ENCODE measurements around the gene ZNF462.
A peak's percentile ranks its signal among the peaks of the same experiment; 100 is the strongest.

Gene ZNF462

GRCh38 chr9:106932178-106932577 lies 69.2 kb downstream of the ZNF462 start:
- WGBS (ENCODE audit: extremely low coverage, insufficient coverage, low lambda C conversion rate) = no CpG with 5 or more reads among the region's 10 CpGs
- Histone ChIP-seq H2BK15ac (replicated peaks; ENCODE audit: low read depth) (no peak overlapping the region), H3K56ac (ENCODE audit: low read length) (no peak overlapping the region), H3K18ac (ENCODE audit: low read length) (no peak overlapping the region), H2BK120ac (ENCODE audit: low read depth, low read length) (no peak overlapping the region), H3K27ac (ENCODE audit: low read depth, low read length) (no peak overlapping the region), H3K79me2 (ENCODE audit: control insufficient read depth, insufficient read depth, low read length) (no peaks in the 10 kb centered on the region), H3K4me3 (ENCODE audit: low read length) (no peak overlapping the region), H2BK5ac (ENCODE audit: low read length) (no peak overlapping the region), H3K36me3 (ENCODE audit: control insufficient read depth, insufficient read depth, low read length) (peaks cover 4% of the 10 kb centered on the region), H3K4me1 (ENCODE audit: control insufficient read depth, low read depth, low read length) (no peaks in the 10 kb centered on the region), H4K5ac (ENCODE audit: low read length) (no peak overlapping the region), H3K9ac (ENCODE audit: low read length) (no peak overlapping the region), H3K27me3 (ENCODE audit: insufficient read depth, low read length, poor library complexity) (no peaks in the 10 kb centered on the region), H4K8ac (ENCODE audit: low read depth, low read length) (no peak overlapping the region), H2AK5ac (ENCODE audit: low read length) (no peak overlapping the region), H3K79me1 (ENCODE audit: low read length) (peaks cover 2% of the 10 kb centered on the region), H3K4me2 (ENCODE audit: low read length) (no peak overlapping the region), H3K4ac (ENCODE audit: low read depth, low read length) (no peak overlapping the region), H3K23ac (ENCODE audit: low read length) (no peak overlapping the region)
- no peak for DNase-seq

GRCh38 chr9:106932675-106933074 lies 69.7 kb downstream of the ZNF462 start:
- no CpG with 5 or more reads among the region's 3 CpGs for WGBS (ENCODE audit: extremely low coverage, insufficient coverage, low lambda C conversion rate)
- H3K23ac ChIP-seq (ENCODE audit: low read length) = no peak overlapping the region
- peaks cover 2% of the 10 kb centered on the region for H3K79me1 ChIP-seq (ENCODE audit: low read length)
- H3K4me2 ChIP-seq (ENCODE audit: low read length) = no peak overlapping the region
- H3K4ac ChIP-seq (ENCODE audit: low read depth, low read length) = no peak overlapping the region
- no peak for DNase-seq
- H2AK5ac ChIP-seq (ENCODE audit: low read length) = no peak overlapping the region
- H3K56ac ChIP-seq (ENCODE audit: low read length) = no peak overlapping the region
- no peaks in the 10 kb centered on the region for H3K4me1 ChIP-seq (ENCODE audit: control insufficient read depth, low read depth, low read length)
- H2BK5ac ChIP-seq (ENCODE audit: low read length) = no peak overlapping the region
- H4K8ac ChIP-seq (ENCODE audit: low read depth, low read length) = no peak overlapping the region
- no peaks in the 10 kb centered on the region for H3K27me3 ChIP-seq (ENCODE audit: insufficient read depth, low read length, poor library complexity)
- no peak overlapping the region for H4K5ac ChIP-seq (ENCODE audit: low read length)
- no peak overlapping the region for H2BK15ac ChIP-seq (replicated peaks; ENCODE audit: low read depth)
- no peak overlapping the region for H3K18ac ChIP-seq (ENCODE audit: low read length)
- no peak overlapping the region for H2BK120ac ChIP-seq (ENCODE audit: low read depth, low read length)
- H3K36me3 ChIP-seq (ENCODE audit: control insufficient read depth, insufficient read depth, low read length) = peaks cover 4% of the 10 kb centered on the region
- H3K4me3 ChIP-seq (ENCODE audit: low read length) = no peak overlapping the region
- H3K27ac ChIP-seq (ENCODE audit: low read depth, low read length) = no peak overlapping the region
- no peaks in the 10 kb centered on the region for H3K79me2 ChIP-seq (ENCODE audit: control insufficient read depth, insufficient read depth, low read length)
- no peak overlapping the region for H3K9ac ChIP-seq (ENCODE audit: low read length)

- Histone ChIP-seq H2BK15ac (replicated peaks; ENCODE audit: low read depth) (no peak overlapping the region), H3K27ac (ENCODE audit: low read depth, low read length) (no peak overlapping the region), H3K4me3 (ENCODE audit: low read length) (no peak overlapping the region), H3K4ac (ENCODE audit: low read depth, low read length) (no peak overlapping the region), H2BK5ac (ENCODE audit: low read length) (no peak overlapping the region), H2AK5ac (ENCODE audit: low read length) (no peak overlapping the region), H3K23ac (ENCODE audit: low read length) (no peak overlapping the region), H3K56ac (ENCODE audit: low read length) (no peak overlapping the region), H4K8ac (ENCODE audit: low read depth, low read length) (no peak overlapping the region), H3K79me2 (ENCODE audit: control insufficient read depth, insufficient read depth, low read length) (no peaks in the 10 kb centered on the region), H4K5ac (ENCODE audit: low read length) (no peak overlapping the region), H3K27me3 (ENCODE audit: insufficient read depth, low read length, poor library complexity) (no peaks in the 10 kb centered on the region), H3K18ac (ENCODE audit: low read length) (no peak overlapping the region), H3K9ac (ENCODE audit: low read length) (no peak overlapping the region), H2BK120ac (ENCODE audit: low read depth, low read length) (no peak overlapping the region), H3K79me1 (ENCODE audit: low read length) (no peaks in the 10 kb centered on the region), H3K4me2 (ENCODE audit: low read length) (no peak overlapping the region), H3K36me3 (ENCODE audit: control insufficient read depth, insufficient read depth, low read length) (peaks cover 1% of the 10 kb centered on the region), H3K4me1 (ENCODE audit: control insufficient read depth, low read depth, low read length) (no peaks in the 10 kb centered on the region)
- DNase-seq = no peak
- WGBS (ENCODE audit: extremely low coverage, insufficient coverage, low lambda C conversion rate) = no CpG with 5 or more reads among the region's 2 CpGs
Observed at GRCh38 chr9:106933470-106933869, 70.5 kb downstream of the ZNF462 start.

- Histone ChIP-seq H3K36me3 (ENCODE audit: control insufficient read depth, insufficient read depth, low read length) (peaks cover 1% of the 10 kb centered on the region), H2AK5ac (ENCODE audit: low read length) (no peak overlapping the region), H3K9ac (ENCODE audit: low read length) (no peak overlapping the region), H2BK15ac (replicated peaks; ENCODE audit: low read depth) (no peak overlapping the region), H3K4me2 (ENCODE audit: low read length) (no peak overlapping the region), H3K27ac (ENCODE audit: low read depth, low read length) (no peak overlapping the region), H3K79me1 (ENCODE audit: low read length) (no peaks in the 10 kb centered on the region), H3K27me3 (ENCODE audit: insufficient read depth, low read length, poor library complexity) (no peaks in the 10 kb centered on the region), H2BK120ac (ENCODE audit: low read depth, low read length) (no peak overlapping the region), H2BK5ac (ENCODE audit: low read length) (no peak overlapping the region), H3K4ac (ENCODE audit: low read depth, low read length) (no peak overlapping the region), H3K4me3 (ENCODE audit: low read length) (no peak overlapping the region), H3K56ac (ENCODE audit: low read length) (no peak overlapping the region), H3K4me1 (ENCODE audit: control insufficient read depth, low read depth, low read length) (no peaks in the 10 kb centered on the region), H3K23ac (ENCODE audit: low read length) (no peak overlapping the region), H4K8ac (ENCODE audit: low read depth, low read length) (no peak overlapping the region), H3K79me2 (ENCODE audit: control insufficient read depth, insufficient read depth, low read length) (no peaks in the 10 kb centered on the region), H3K18ac (ENCODE audit: low read length) (no peak overlapping the region), H4K5ac (ENCODE audit: low read length) (no peak overlapping the region)
- DNase-seq = no peak
- no CpG with 5 or more reads among the region's 5 CpGs for WGBS (ENCODE audit: extremely low coverage, insufficient coverage, low lambda C conversion rate)
Observed at GRCh38 chr9:106934442-106935238, 71.7 kb downstream of the ZNF462 start.

GRCh38 chr9:106936680-106937079 lies 73.7 kb downstream of the ZNF462 start:
- Histone ChIP-seq H3K4me2 (ENCODE audit: low read length) (no peak overlapping the region), H4K5ac (ENCODE audit: low read length) (no peak overlapping the region), H3K9ac (ENCODE audit: low read length) (no peak overlapping the region), H3K27ac (ENCODE audit: low read depth, low read length) (no peak overlapping the region), H2BK15ac (replicated peaks; ENCODE audit: low read depth) (no peak overlapping the region), H2BK120ac (ENCODE audit: low read depth, low read length) (no peak overlapping the region), H3K4me1 (ENCODE audit: control insufficient read depth, low read depth, low read length) (no peaks in the 10 kb centered on the region), H3K18ac (ENCODE audit: low read length) (no peak overlapping the region), H3K36me3 (ENCODE audit: control insufficient read depth, insufficient read depth, low read length) (peaks cover 1% of the 10 kb centered on the region), H3K23ac (ENCODE audit: low read length) (no peak overlapping the region), H3K27me3 (ENCODE audit: insufficient read depth, low read length, poor library complexity) (no peaks in the 10 kb centered on the region), H4K8ac (ENCODE audit: low read depth, low read length) (no peak overlapping the region), H3K79me2 (ENCODE audit: control insufficient read depth, insufficient read depth, low read length) (no peaks in the 10 kb centered on the region), H2AK5ac (ENCODE audit: low read length) (no peak overlapping the region), H3K56ac (ENCODE audit: low read length) (no peak overlapping the region), H3K4ac (ENCODE audit: low read depth, low read length) (no peak overlapping the region), H2BK5ac (ENCODE audit: low read length) (no peak overlapping the region), H3K4me3 (ENCODE audit: low read length) (no peak overlapping the region), H3K79me1 (ENCODE audit: low read length) (no peaks in the 10 kb centered on the region)
- DNase-seq = no peak
- WGBS (ENCODE audit: extremely low coverage, insufficient coverage, low lambda C conversion rate) = no CpG with 5 or more reads among the region's 3 CpGs

- Histone ChIP-seq H3K27ac (ENCODE audit: low read depth, low read length) (no peak overlapping the region), H2AK5ac (ENCODE audit: low read length) (no peak overlapping the region), H2BK5ac (ENCODE audit: low read length) (no peak overlapping the region), H3K27me3 (ENCODE audit: insufficient read depth, low read length, poor library complexity) (no peaks in the 10 kb centered on the region), H3K56ac (ENCODE audit: low read length) (no peak overlapping the region), H3K4me1 (ENCODE audit: control insufficient read depth, low read depth, low read length) (no peaks in the 10 kb centered on the region), H2BK120ac (ENCODE audit: low read depth, low read length) (no peak overlapping the region), H3K36me3 (ENCODE audit: control insufficient read depth, insufficient read depth, low read length) (no peaks in the 10 kb centered on the region), H3K4ac (ENCODE audit: low read depth, low read length) (no peak overlapping the region), H3K9ac (ENCODE audit: low read length) (no peak overlapping the region), H3K4me2 (ENCODE audit: low read length) (no peak overlapping the region), H3K23ac (ENCODE audit: low read length) (peak overlapping the region; percentile 32), H3K79me2 (ENCODE audit: control insufficient read depth, insufficient read depth, low read length) (no peaks in the 10 kb centered on the region), H3K4me3 (ENCODE audit: low read length) (no peak overlapping the region), H3K79me1 (ENCODE audit: low read length) (no peaks in the 10 kb centered on the region), H2BK15ac (replicated peaks; ENCODE audit: low read depth) (no peak overlapping the region), H4K5ac (ENCODE audit: low read length) (no peak overlapping the region), H3K18ac (ENCODE audit: low read length) (no peak overlapping the region), H4K8ac (ENCODE audit: low read depth, low read length) (no peak overlapping the region)
- no peak for DNase-seq
- WGBS (ENCODE audit: extremely low coverage, insufficient coverage, low lambda C conversion rate) = no CpG with 5 or more reads among the region's 2 CpGs
Observed at GRCh38 chr9:106941916-106942315, 79.0 kb downstream of the ZNF462 start.

Data from mesendoderm (in vitro differentiated cells).